GM18505 (cell line): ENCODE results near the gene RNPC3.

Source experiments
- ATAC-seq: cut with Tn5 transposase; IDR thresholded peaks from one replicate; pipeline ENCODE4 v1.9.1; 2021; ENCODE audit not compliant: unreplicated experiment
- POLR2A ChIP-seq: IDR thresholded peaks from 4 replicates; pipeline ENCODE4 v1.6.1; 2011; ENCODE audit warnings: borderline replicate concordance; ENCODE audit not compliant: insufficient read depth, insufficient read length; ENCODE audit errors: extremely low read depth

The RNPC3 gene, protein sequence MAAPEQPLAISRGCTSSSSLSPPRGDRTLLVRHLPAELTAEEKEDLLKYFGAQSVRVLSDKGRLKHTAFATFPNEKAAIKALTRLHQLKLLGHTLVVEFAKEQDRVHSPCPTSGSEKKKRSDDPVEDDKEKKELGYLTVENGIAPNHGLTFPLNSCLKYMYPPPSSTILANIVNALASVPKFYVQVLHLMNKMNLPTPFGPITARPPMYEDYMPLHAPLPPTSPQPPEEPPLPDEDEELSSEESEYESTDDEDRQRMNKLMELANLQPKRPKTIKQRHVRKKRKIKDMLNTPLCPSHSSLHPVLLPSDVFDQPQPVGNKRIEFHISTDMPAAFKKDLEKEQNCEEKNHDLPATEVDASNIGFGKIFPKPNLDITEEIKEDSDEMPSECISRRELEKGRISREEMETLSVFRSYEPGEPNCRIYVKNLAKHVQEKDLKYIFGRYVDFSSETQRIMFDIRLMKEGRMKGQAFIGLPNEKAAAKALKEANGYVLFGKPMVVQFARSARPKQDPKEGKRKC

DNA sequence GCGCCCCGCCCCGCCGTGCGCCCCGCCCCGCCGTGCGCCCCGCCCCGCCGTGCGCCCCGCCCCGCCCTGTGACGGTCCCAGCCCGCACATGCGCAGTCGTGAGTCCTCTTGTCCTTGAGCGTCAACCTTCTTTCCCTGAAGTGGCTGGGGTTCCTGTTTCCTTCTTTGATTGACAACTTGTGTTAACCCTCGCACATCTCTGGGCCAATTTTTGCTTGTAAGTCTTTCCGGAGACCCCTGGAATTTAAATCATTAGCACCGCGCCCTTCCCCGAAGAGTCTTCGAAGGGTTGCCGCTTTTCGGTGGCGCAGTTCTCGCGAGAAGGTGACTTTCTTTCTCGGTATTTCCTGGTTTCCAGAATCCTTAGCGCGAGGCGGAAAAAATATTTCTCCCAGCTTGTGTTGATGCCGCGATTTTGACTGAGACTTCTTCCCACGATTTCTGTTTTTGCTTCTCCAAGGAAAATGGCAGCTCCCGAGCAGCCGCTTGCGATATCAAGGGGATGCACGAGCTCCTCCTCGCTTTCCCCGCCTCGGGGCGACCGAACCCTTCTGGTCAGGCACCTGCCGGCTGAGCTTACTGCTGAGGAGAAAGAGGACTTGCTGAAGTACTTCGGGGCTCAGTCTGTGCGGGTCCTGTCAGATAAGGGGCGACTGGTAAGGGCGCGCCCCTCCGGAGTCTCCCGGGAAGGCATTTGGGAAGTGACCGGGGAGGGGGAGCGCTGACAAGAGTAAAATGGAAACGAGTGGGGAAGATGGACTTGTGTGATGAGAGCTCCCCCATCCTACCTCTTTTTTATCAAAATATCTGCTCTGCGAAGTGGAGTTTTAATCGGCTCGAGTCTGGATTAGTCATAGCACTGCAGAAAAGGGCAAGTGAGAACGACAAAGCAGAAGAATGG, at the start of gene RNPC3:
TSS of gene RNPC3 (plus strand) at position 93 of the 901 bp plus-strand sequence. CDS start at position 465, 372 bp downstream.
- TF ChIP-seq POLR2A: peak; percentile 40
- ATAC-seq: peak; percentile 79

DNA sequence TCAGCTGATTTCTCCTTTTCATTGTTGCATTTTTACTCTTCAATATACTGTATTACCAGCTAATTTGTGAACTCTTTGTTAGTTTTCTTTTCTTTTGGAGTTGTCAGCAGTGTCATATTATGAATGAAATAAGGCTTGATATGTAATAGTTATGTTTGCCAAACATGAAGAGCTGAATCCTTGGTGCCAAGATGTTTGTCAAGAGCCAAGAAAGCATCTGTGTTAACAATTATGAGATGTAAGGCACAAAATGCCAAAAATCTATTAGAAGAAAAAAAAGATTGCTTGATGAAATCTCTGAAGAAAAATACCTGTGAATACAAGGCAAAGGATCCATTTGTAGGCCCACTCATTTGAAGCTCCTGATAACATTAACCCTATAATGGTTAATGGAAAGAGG, 48.4 kb upstream of the RNPC3 start:
- ATAC-seq: no peak
- TF ChIP-seq POLR2A: no peak

DNA sequence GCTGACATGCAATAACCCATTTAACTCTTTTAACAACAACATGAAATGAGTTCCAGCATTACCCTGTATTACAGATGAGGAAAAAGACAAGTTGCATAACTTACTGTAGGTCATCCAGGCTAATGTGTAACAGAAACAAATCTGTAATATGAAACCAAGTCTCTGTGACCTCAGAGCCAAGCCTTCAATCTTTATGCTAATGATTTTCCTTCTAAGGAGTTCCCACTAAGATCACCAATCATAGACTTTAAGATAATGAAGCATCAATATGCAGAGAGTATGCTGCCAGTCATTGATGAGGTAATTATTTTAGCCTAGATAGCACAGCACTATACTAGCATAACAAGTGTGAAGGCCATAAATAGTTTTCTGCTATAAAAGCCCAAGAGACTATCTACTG, 35.6 kb upstream of the RNPC3 start:
- TF ChIP-seq POLR2A: no peak
- ATAC-seq: peak; percentile 79

DNA sequence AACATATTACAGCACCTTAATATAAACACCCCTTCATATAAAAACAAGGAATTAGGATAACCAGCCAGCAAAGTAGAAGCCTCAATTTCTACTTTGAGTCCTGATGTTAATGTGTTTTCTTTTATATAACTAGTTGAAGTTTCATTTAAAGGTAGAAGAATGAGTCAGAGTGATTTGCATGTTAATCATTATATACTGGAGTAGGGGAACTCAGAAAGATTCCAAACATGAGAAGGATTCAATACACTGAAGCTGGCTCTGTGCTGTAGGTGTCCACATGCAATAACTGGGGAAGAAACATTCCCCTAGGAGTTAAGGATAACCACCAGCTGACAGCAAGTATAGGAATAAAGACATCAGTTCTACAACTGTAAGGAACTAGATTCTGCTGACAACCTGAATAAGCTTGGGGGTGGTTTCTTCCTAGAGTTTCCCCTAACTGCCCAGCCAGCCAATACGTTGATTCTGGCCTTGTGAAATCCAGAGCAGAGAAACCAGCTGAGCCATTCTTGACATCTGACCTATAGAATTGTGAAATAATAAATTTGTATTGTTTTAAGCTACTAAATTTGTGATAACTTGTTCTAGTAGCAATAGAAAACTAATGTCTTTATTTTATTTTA, 33.4 kb upstream of the RNPC3 start:
- ATAC-seq: no peak
- TF ChIP-seq POLR2A: no peak

DNA sequence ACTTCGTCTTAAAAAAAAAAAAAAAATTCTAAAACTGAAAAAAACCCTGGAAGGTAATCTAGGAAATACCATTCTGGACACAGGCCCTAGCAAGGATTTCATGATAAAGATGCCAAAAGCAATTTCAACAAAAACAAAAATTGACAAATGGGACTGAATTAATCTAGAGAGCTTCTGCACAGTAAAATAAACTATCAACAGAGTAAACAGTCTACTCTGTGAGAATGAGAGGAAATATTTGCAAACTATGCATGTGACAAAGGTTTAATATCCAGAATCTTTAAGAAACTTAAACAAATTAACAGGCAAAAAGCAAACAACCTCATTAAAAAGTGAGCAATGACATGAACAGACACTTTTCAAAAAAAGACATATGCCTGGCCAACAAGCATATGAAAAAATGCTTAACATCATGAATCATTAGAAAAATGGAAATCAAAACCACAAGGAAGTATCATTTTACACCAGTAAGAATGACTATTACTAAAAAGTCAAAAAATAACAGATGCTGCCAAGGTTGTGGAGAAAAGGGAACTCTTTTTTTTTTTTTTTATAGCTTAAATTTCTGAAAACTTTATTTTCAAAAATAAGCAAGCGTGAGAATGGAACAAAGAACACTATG, 29.4 kb upstream of the RNPC3 start:
- TF ChIP-seq POLR2A: no peak
- ATAC-seq: no peak

DNA sequence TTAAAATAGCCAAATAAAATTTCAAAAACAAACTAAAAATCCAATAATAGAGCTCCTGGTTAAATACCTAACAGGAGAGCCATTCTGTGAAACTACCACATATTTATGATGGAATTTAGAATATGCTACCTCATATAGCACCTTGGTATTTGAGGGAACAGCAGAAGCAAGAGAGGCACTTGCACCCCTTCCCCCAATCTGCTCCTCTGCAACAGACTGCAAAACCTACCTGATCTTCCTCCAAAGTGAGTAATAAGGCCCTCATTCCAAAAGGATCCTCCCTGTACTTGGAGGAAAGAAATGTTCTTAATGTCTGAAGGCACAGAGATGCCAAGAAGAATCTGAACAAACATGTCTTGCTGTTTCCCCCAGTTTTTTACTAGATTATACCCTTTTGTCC, 28.1 kb upstream of the RNPC3 start:
- no peak for TF ChIP-seq POLR2A
- ATAC-seq: no peak

DNA sequence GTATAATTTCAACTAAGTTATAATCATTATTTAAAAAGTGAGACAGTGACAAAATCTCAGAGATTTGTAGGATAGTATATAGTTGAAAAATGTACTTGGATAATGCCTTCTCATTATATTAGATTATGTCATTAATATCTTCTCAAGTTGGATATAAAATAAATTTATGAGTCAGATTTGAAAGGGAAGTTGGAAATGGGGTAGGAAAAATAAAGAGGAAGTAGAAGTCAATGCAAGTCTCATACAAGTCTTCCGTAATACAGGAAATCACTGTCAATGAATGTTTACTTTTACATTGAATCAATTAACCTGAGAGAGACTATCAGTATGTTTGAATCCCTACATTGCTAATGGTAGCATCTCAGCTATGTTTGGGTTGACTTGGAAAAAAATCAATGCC, 16.2 kb upstream of the RNPC3 start:
- ATAC-seq: no peak
- no peak for TF ChIP-seq POLR2A

DNA sequence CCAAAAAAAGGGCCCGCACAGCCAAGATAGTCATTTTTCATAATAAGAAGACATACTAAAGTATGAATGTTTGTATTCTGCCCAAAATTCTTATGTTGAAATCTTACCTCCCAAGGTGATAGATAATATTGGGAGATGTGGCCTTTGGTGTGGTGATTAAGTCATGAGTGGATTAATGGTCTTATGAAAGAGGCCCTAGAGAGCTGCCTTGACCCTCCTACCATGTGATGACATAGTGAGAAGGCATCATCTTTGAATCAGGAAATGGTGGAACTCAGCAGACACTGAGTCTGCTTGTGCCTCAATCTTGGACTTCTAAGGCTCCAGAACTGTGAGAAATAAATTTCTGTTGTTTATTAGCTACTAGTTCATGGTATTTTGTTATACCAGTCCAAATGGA, 11.8 kb upstream of the RNPC3 start:
- ATAC-seq: no peak
- no peak for TF ChIP-seq POLR2A

DNA sequence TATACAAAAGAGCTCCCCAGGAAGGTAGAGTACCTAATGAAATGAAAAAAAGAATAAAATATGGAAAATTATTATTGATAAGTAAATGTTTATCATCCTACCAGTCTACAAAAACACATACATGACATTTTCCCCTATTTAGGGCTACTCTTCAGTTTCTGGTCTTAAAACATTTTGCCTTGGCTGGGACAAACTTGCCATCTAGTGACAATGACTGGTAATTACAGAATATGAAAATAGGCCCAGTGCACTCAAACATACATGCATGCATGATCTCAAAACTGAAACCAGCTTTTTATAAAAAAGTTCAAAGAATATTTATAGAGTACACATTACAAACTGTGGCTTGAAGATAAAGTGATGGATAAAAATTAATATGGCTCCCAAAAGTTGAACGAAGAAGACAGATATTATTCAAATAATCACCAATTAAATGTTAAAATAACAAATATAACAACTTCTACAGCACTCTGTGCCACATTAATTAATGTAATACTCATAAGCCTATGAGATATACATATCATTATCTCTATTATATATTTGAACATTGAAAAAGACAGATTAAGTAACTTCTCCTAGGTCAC, 10.5 kb upstream of the RNPC3 start:
- ATAC-seq: peak; percentile 62
- TF ChIP-seq POLR2A: no peak

DNA sequence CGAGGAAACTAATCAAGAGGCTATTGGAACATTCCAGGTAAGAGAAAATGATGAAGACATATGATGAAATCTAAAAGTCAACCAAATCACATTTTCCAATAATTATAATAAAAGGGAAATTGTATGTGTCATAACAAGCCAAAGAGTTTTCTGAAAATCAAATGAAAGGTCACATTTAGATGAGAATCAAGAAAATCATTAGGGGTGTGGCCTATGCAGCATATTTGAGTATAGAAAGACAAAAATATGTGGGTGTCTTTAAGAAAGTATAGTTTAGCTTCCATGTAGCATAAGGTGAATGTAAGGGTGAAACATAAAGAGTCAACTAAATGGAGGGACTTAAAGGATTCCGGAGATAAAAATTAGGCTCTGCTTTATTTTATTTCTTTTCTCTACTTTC, 9.2 kb upstream of the RNPC3 start:
- no peak for ATAC-seq
- no peak for TF ChIP-seq POLR2A

DNA sequence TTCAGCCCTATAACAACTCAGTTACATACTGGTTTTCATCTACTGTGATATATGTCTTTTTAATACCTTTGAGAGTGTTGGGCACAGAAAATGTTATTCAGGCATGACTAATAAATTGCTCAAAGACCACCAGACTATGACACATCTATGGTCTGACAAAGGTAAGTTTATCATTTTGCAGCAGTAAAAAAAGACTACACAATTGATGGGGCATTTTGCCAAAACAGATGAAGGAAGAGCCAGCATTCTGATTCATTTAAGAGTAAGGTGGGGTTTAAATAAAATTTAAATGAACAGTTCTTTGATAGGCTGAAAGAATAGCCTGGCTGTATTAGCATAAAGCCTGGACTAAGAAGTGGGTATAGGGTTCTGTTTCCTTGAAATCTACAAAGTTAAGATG, 8.8 kb upstream of the RNPC3 start:
- no peak for TF ChIP-seq POLR2A

DNA sequence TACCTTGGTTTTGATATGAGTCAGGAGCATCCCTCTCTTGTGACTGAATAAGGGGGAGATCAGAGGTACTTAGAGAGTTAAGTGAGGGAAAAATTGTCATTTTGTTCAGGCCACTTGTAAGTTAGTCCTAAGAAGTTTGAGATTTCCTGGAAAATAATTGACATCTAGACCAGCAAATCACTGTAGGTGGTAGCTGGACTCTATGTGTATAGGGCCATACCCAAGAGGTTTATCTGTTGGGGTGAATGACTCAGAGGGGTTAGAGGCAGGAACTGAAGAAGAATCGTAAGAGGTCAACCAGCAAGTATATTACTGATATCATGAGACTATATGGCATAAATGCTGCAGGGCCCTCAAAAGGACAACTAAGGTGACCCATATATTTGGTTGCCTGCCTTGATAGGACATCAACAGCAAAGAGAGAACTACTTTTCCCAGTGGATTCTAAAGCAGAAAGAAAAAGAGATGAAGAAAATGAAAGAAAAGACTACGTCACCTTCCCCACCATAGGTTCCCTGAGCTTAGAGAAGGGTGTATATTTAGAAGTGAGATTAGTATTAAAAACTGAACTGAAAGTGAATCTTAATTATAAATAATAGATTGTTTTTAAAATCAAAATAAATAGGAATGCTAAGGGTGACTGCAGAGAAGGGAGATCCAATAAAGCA, 8.0 kb upstream of the RNPC3 start:
- ATAC-seq: peak; percentile 84
- no peak for TF ChIP-seq POLR2A

More for the DNA sequence above, 8.8 kb upstream of the RNPC3 start:
- ATAC-seq: no peak
